Common myeloid progenitor, CD34-positive (primary cell): ENCODE measurements around the gene MOXD1.

ENCODE experiments used
- CTCF ChIA-PET: fragments of 350-600 bp; sonication (Branson Sonifier 250); formaldehyde crosslinking; loops from one replicate; lab custom pipeline; 2021; ENCODE audit warnings: antibody characterized with exemption; lab: Charles Lee
- POLR2A ChIA-PET: fragments of 350-600 bp; sonication (Branson Sonifier 250); formaldehyde crosslinking; loops from one replicate; lab custom pipeline; 2021; ENCODE audit warnings: antibody characterized with exemption; lab: Charles Lee
- DNase-seq, 3 donors: peaks; one replicate each; pipeline versions ENCODE4 v3.0.0 to v3.0.0-alpha.2; 2013
- H3K27ac ChIP-seq, 2 experiments: 1 replicate in 1 of 2; 2 replicates in 1 of 2; pipeline ENCODE4 v1.7.0; 2013; ENCODE audit warnings: inconsistent platforms in 2 of 2, low read length in 2 of 2, mild to moderate bottlenecking in 2 of 2, low read depth in 1 of 2, moderate library complexity in 1 of 2; ENCODE audit not compliant: severe bottlenecking in 2 of 2, insufficient read depth in 1 of 2, poor library complexity in 1 of 2
- H3K27me3 ChIP-seq, 5 experiments: replicated peaks in 2 of 5; 1 replicate in 3 of 5; 2 replicates in 2 of 5; pipeline versions ENCODE4 v1.6.1 to v1.7.0; 2013; ENCODE audit warnings: low read length in 4 of 5, mild to moderate bottlenecking in 2 of 5, moderate library complexity in 2 of 5, inconsistent platforms in 1 of 5; ENCODE audit not compliant: insufficient read depth in 5 of 5, control insufficient read depth in 4 of 5
- H3K36me3 ChIP-seq, 4 experiments: 1 replicate in 2 of 4; 2 replicates in 2 of 4; pipeline versions ENCODE4 v1.6.1 to v1.7.0; 2013; ENCODE audit warnings: low read length in 3 of 4, control low read depth in 1 of 4, mild to moderate bottlenecking in 1 of 4; ENCODE audit not compliant: control insufficient read depth in 4 of 4, insufficient read depth in 4 of 4
- H3K4me1 ChIP-seq, 4 experiments: 1 replicate in 3 of 4; 2 replicates in 1 of 4; pipeline versions ENCODE4 v1.6.1 to v1.7.1; 2013; ENCODE audit warnings: low read length in 3 of 4, mild to moderate bottlenecking in 3 of 4, control low read depth in 1 of 4, inconsistent platforms in 1 of 4, moderate library complexity in 1 of 4; ENCODE audit not compliant: control insufficient read depth in 4 of 4, insufficient read depth in 4 of 4; ENCODE audit errors: control extremely low read depth in 1 of 4
- H3K4me3 ChIP-seq, 7 experiments: 1 replicate in 4 of 7; 2 replicates in 3 of 7; pipeline versions ENCODE4 v1.5.1 to v1.7.0; 2013; ENCODE audit warnings: mild to moderate bottlenecking in 7 of 7, low read length in 6 of 7, moderate library complexity in 6 of 7, inconsistent platforms in 2 of 7, low read depth in 2 of 7, control low read depth in 1 of 7; ENCODE audit not compliant: insufficient read depth in 4 of 7, control insufficient read depth in 1 of 7; ENCODE audit errors: extremely low read depth in 1 of 7
- H3K9me3 ChIP-seq, 5 experiments: 1 replicate in 4 of 5; 2 replicates in 1 of 5; pipeline versions ENCODE4 v1.6.1 to v1.7.1; 2013; ENCODE audit warnings: low read length in 4 of 5, mild to moderate bottlenecking in 2 of 5, inconsistent platforms in 1 of 5, low read depth in 1 of 5, moderate library complexity in 1 of 5; ENCODE audit not compliant: control insufficient read depth in 4 of 5, insufficient read depth in 2 of 5; ENCODE audit errors: control extremely low read depth in 1 of 5
- WGBS: methylation state at CpG from one replicate; pipeline ENCODE4 v1.1.5; 2013; ENCODE audit not compliant: insufficient coverage; 5-methylcytosine and 5-hydroxymethylcytosine counted together

Gene MOXD1

DNA sequence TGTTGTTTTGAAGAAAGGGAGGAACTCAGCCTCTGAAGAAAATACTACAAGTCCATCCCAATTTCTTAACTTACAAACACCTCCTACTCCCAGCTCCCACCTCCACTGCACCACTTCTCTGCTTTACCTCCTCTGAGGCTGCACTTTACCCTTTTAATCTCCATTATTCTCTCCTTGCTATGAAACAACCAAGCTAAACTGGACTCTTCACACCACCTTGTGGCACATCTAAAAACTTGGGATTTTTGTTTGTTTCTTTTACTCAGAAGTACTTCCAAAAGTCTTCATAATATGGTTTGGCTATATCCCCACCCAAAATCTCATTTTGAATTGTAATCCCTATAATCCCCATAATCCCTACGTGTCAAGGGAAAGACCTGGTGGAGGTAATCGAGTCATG is 142.2 kb downstream of the MOXD1 start:
- CTCF ChIA-PET = interaction anchor here (0.8 to 2.1 kb wide), 2 partner anchors 9 to 12 kb away, joined by 4 to 5 read pairs; no protein-coding TSS in a partner anchor
- H3K36me3 ChIP-seq = no peaks in the 10 kb centered on the region
- no peak overlapping the region for H3K4me3 ChIP-seq
- no peaks in the 10 kb centered on the region for H3K9me3 ChIP-seq
- H3K27ac ChIP-seq = no peak overlapping the region
- H3K27me3 ChIP-seq = peaks cover 0 to 7% (median 0%) of the 10 kb centered on the region in 5 experiments
- no peaks in the 10 kb centered on the region for H3K4me1 ChIP-seq
- DNase-seq = peak in 1 of 3 donors; percentile 6
- WGBS = 100% methylated on average over 1 of the region's 2 CpGs
- POLR2A ChIA-PET = no interaction called here

DNA sequence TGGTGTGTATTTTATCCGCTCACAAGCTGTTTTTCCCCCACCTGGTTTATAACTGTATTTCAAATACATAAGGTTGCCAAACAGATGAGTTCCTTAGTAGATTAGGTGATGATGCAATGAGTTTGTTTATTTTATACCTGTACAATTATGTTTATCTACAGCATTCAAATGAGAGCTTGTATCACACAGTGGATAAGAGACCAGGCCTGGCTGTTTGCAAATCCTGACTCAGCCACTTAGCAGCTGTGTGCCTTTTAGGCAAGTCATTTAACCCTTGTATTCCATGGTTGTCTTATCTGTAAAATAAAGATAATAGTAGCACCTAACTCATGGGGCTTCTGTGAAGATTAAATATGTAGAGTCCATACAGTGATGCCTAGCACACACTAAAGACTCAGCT is 143.7 kb downstream of the MOXD1 start:
- Histone ChIP-seq H3K36me3 (no peaks in the 10 kb centered on the region), H3K4me3 (no peak overlapping the region), H3K4me1 (no peaks in the 10 kb centered on the region), H3K9me3 (no peaks in the 10 kb centered on the region), H3K27me3 (peaks cover 0 to 7% (median 0%) of the 10 kb centered on the region in 5 experiments), H3K27ac (no peak overlapping the region)
- DNase-seq = no peak
- ChIA-PET CTCF (no interaction called here), POLR2A (no interaction called here)
- WGBS = no CpG with 5 or more reads among the region's 1 CpG

DNA sequence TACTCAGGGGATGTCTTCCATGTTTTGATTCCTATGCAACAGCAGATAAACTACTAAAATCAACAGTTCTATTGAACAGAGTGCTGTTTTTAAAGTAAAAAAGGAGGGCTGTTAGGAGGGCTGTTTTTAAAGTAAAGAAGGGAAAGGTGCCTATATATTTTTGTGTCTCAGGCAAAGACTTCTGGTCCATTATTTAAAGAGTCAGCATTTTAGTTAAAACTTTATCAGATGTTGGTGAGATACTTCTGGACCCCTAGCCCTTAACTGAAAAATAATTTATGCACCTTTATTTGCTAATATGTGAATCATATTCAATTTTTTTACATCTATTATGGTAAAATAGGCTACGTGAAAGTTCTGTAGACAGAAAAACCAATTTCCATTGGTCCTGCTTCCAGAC is 144.8 kb downstream of the MOXD1 start:
- Histone ChIP-seq H3K27ac (no peak overlapping the region), H3K36me3 (no peaks in the 10 kb centered on the region), H3K27me3 (peaks cover 0 to 7% (median 0%) of the 10 kb centered on the region in 5 experiments), H3K4me3 (no peak overlapping the region), H3K9me3 (peaks cover 0 to 4% (median 3%) of the 10 kb centered on the region in 5 experiments), H3K4me1 (no peaks in the 10 kb centered on the region)
- WGBS = 100% methylated on average over 1 of the region's 1 CpG
- POLR2A ChIA-PET = no interaction called here
- CTCF ChIA-PET = no interaction called here
- DNase-seq = no peak

DNA sequence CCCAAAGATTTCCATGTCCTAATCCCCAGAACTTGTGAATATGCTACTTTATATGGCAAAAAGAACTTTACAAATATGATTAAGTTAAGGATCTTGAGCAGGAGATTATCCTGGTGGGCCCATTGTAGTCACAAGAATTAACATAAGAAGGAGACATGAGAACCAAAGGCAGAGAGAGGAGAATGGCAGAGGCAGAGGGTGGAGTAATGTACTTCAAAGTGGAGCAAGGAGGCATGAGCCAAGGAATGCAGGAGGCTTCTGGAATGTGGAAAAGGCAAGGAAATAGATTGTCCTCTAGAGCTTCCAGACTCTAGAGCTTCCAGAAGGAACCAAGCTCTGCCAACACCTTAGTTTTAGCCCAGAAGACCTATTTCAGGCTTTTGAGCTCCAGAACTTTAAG is 147.4 kb downstream of the MOXD1 start:
- POLR2A ChIA-PET = no interaction called here
- DNase-seq = no peak
- Histone ChIP-seq H3K4me1 (no peaks in the 10 kb centered on the region), H3K27me3 (peaks cover 0 to 3% (median 0%) of the 10 kb centered on the region in 5 experiments), H3K27ac (no peak overlapping the region), H3K36me3 (no peaks in the 10 kb centered on the region), H3K9me3 (peaks cover 0 to 4% (median 3%) of the 10 kb centered on the region in 5 experiments), H3K4me3 (no peak overlapping the region)
- CTCF ChIA-PET = no interaction called here

DNA sequence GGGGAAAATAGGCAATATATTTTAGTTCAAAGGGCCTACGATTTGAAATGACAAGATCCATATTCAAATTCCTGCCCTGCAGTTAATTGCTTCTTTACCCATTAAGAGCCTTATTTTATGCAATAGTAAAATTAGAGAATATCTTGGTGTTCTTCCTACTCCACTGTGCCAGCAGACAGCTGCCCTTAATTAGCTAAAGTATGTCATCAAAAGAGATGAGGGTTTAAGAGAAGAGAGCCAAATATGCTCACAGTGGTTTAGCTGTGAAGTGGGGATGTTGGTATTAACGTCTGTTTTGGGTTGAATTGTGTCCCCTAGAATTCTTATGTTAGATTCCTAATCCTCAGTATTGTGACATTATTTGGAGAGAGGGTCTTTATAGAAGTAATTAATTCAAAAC is 148.1 kb downstream of the MOXD1 start:
- H3K4me3 ChIP-seq = no peak overlapping the region
- ChIA-PET POLR2A (no interaction called here), CTCF (no interaction called here)
- no peaks in the 10 kb centered on the region for H3K4me1 ChIP-seq
- H3K36me3 ChIP-seq = no peaks in the 10 kb centered on the region
- H3K27ac ChIP-seq = no peak overlapping the region
- H3K9me3 ChIP-seq = peaks cover 0 to 4% (median 3%) of the 10 kb centered on the region in 5 experiments
- WGBS = 80% methylated on average over 1 of the region's 2 CpGs
- DNase-seq = no peak
- H3K27me3 ChIP-seq = peaks cover 0 to 3% (median 0%) of the 10 kb centered on the region in 5 experiments

DNA sequence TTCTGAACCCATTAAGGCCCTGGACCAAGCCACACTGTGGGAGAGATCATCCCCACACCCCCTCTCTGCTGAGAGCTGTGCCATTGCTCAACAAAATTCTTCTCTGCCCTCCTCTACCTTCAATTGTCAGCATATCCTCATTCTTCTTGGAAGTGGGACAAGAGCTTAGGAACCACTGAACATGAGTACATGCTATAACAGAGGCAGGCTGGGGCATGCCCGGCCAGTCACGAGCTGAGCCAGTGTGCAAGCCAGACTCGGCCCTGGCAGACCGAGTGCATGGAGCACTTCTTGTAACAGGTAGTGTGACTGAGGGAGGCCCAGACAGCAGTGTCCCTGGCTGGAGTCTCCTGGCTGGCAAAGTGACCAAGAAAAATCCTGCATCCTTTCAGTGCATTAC is 149.2 kb downstream of the MOXD1 start:
- POLR2A ChIA-PET = no interaction called here
- Histone ChIP-seq H3K4me3 (no peak overlapping the region), H3K9me3 (peaks cover 0 to 4% (median 3%) of the 10 kb centered on the region in 5 experiments), H3K36me3 (no peaks in the 10 kb centered on the region), H3K27me3 (peaks cover 0 to 3% (median 0%) of the 10 kb centered on the region in 5 experiments), H3K4me1 (no peaks in the 10 kb centered on the region), H3K27ac (no peak overlapping the region)
- CTCF ChIA-PET = interaction anchor here (1.1 kb wide), 1 partner anchor 28 kb away, joined by 3 read pairs; no protein-coding TSS in a partner anchor
- DNase-seq = no peak
- 96% methylated on average over 4 of the region's 4 CpGs for WGBS

DNA sequence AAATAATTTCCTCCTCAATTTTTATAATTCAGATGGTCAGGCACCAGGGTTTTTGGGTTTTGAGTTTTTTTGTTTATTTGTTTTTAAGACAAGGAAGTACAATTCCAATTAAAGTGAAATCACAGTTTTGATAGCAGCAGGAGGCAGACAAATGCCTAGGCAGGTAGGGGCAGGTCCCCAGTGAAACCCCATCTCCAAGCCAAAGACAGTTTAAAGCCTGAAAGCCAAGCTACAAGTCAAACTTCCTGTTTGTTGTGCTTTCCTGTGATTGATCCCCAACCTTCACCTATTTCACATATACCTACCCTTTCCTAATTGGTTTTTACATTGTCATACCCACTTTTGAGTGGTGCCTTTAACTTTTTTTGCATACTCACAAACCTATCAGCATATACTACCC is 149.6 kb downstream of the MOXD1 start:
- DNase-seq = no peak
- Histone ChIP-seq H3K27me3 (peaks cover 0 to 3% (median 0%) of the 10 kb centered on the region in 5 experiments), H3K27ac (no peak overlapping the region), H3K4me1 (no peaks in the 10 kb centered on the region), H3K36me3 (no peaks in the 10 kb centered on the region), H3K9me3 (peaks cover 0 to 4% (median 3%) of the 10 kb centered on the region in 5 experiments), H3K4me3 (no peak overlapping the region)
- POLR2A ChIA-PET = no interaction called here
- CTCF ChIA-PET = interaction anchor here (1.0 to 1.1 kb wide), 2 partner anchors 9 to 28 kb away, joined by 3 read pairs; no protein-coding TSS in a partner anchor
